HCT116 (cell line): Measurements from ENCODE around the gene EIF4E1B. TPM values are rescaled to one million over a fixed set of nuclear protein-coding genes. Genes with fewer than 3 reads are reported as not detected.

ENCODE experiments used
- ATAC-seq: fragments of 200-7000 bp; cut with Tn5 transposase; 2 replicates; pipeline ENCODE4 v1.9.1; 2020; ENCODE audit warnings: mild to moderate bottlenecking, moderate library complexity
- BruUV-seq: library from RNA; stranded (reverse); fragments of 400-500 nt; replicated peaks from 2 replicates; lab custom pipeline; 2021; lab: Mats Ljungman, UMichigan
- CTCF ChIA-PET: fragments of 300-600 bp; sonication (Branson Sonifier 250); formaldehyde crosslinking; loops from one replicate; lab custom pipeline; 2021; ENCODE audit warnings: antibody characterized with exemption; lab: Charles Lee
- POLR2A ChIA-PET: fragments of 300-600, 350-600 bp; sonication (Branson Sonifier 250); formaldehyde crosslinking; loops from one replicate; lab custom pipeline; 2021; ENCODE audit warnings: antibody characterized with exemption; lab: Charles Lee
- RAD21 ChIA-PET, 2 experiments: fragments of 300-600 bp; sonication (Branson Sonifier 250); formaldehyde crosslinking; loops; one replicate each; lab custom pipeline; 2023; ENCODE audit warnings: low total read pairs in 2 of 2; ENCODE audit not compliant: uncharacterized antibody in 2 of 2, unreplicated experiment in 2 of 2, low non-redundant PET in 1 of 2; lab: Charles Lee
- DNase-seq: peaks from one replicate; pipeline ENCODE4 v3.0.0-alpha.2; 2010; ENCODE audit warnings: low read depth, low spot score
- H2AFZ ChIP-seq: fragments of 200-600 bp; shearing (Covaris generic), sonication (generic); 2 replicates; pipeline ENCODE4 v1.6.1; 2017; ENCODE audit warnings: low read depth, mixed run types, mixed read lengths, antibody characterized with exemption, low read length; ENCODE audit not compliant: poor library complexity, severe bottlenecking
- H3K27ac ChIP-seq: 2 replicates; pipeline ENCODE4 v1.5.1; 2012; ENCODE audit warnings: low read depth, low read length
- H3K27me3 ChIP-seq: fragments of 200-600 bp; sonication (generic); 2 replicates; pipeline ENCODE4 v1.6.1; 2016; ENCODE audit warnings: mixed run types, low read length, mixed read lengths; ENCODE audit not compliant: insufficient read depth
- H3K36me3 ChIP-seq, 2 experiments: fragments of 200-500 bp in 1 of 2; fragments of 200-600 bp in 1 of 2; sonication (Bioruptor generic) in 1 of 2; sonication (generic) in 1 of 2; 2 replicates each; pipeline versions ENCODE4 v1.5.1 to v1.6.1; 2014 to 2016; ENCODE audit warnings: low read length in 2 of 2, inconsistent platforms in 1 of 2, mixed read lengths in 1 of 2, mixed run types in 1 of 2; ENCODE audit not compliant: insufficient read depth in 2 of 2, control insufficient read depth in 1 of 2
- H3K4me1 ChIP-seq, 2 experiments: fragments of 200-600 bp in 1 of 2; sonication (generic) in 1 of 2; 2 replicates each; pipeline versions ENCODE4 v1.5.1 to v1.6.1; 2012 to 2017; ENCODE audit warnings: low read length in 2 of 2, inconsistent platforms in 1 of 2, mild to moderate bottlenecking in 1 of 2, mixed read lengths in 1 of 2, mixed run types in 1 of 2, moderate library complexity in 1 of 2; ENCODE audit not compliant: insufficient read depth in 2 of 2, control insufficient read depth in 1 of 2
- H3K4me2 ChIP-seq: fragments of 200-600 bp; sonication (generic); 2 replicates; pipeline ENCODE4 v1.6.1; 2017; ENCODE audit warnings: mixed run types, low read length, mixed read lengths
- H3K4me3 ChIP-seq, 2 experiments: fragments of 200-600 bp in 1 of 2; sonication (generic) in 1 of 2; replicated peaks in 1 of 2; 2 replicates each; pipeline ENCODE4 v1.5.1; 2011 to 2016; ENCODE audit warnings: low read length in 2 of 2, control low read depth in 1 of 2, low read depth in 1 of 2, mild to moderate bottlenecking in 1 of 2, mixed read lengths in 1 of 2, mixed run types in 1 of 2
- H3K79me2 ChIP-seq: fragments of 200-600 bp; sonication (generic); 2 replicates; pipeline ENCODE4 v1.6.1; 2017; ENCODE audit warnings: mild to moderate bottlenecking, mixed run types, low read length, moderate library complexity, mixed read lengths; ENCODE audit not compliant: insufficient read depth
- H3K9ac ChIP-seq: fragments of 200-600 bp; sonication (generic); 2 replicates; pipeline ENCODE4 v1.6.1; 2016; ENCODE audit warnings: low read length, mixed read lengths
- H3K9me2 ChIP-seq: fragments of 200-600 bp; sonication (generic), shearing (Covaris generic); 2 replicates; pipeline ENCODE4 v1.6.1; 2017; ENCODE audit warnings: mixed run types, mild to moderate bottlenecking, moderate library complexity; ENCODE audit not compliant: insufficient read depth
- H3K9me3 ChIP-seq, 2 experiments: fragments of 200-500 bp in 1 of 2; fragments of 200-600 bp in 1 of 2; sonication (Bioruptor generic) in 1 of 2; sonication (generic) in 1 of 2; 2 replicates each; pipeline ENCODE4 v1.6.1; 2014 to 2017; ENCODE audit warnings: low read length in 2 of 2, mixed read lengths in 2 of 2, inconsistent platforms in 1 of 2, low read depth in 1 of 2, mild to moderate bottlenecking in 1 of 2, mixed run types in 1 of 2, moderate library complexity in 1 of 2; ENCODE audit not compliant: control insufficient read depth in 1 of 2, insufficient read depth in 1 of 2
- H4K20me1 ChIP-seq: fragments of 200-600 bp; sonication (generic), shearing (Covaris generic); 2 replicates; pipeline ENCODE4 v1.6.1; 2017; ENCODE audit warnings: mixed run types, mild to moderate bottlenecking, moderate library complexity; ENCODE audit not compliant: insufficient read depth
- EGR1 ChIP-seq: IDR thresholded peaks from 2 replicates; pipeline ENCODE4 v1.6.1; 2012; ENCODE audit warnings: low read depth
- ELF1 ChIP-seq: IDR thresholded peaks from 2 replicates; pipeline ENCODE4 v1.6.1; 2012; ENCODE audit warnings: low read depth, borderline replicate concordance
- EZH2 ChIP-seq: fragments of 200-600 bp; sonication (generic); IDR thresholded peaks from 2 replicates; pipeline ENCODE4 v1.6.1; 2017; ENCODE audit warnings: antibody characterized with exemption, mixed run types
- EZH2phosphoT487 ChIP-seq: fragments of 200-600 bp; IDR thresholded peaks from 2 replicates; pipeline ENCODE4 v1.6.1; 2018; ENCODE audit warnings: antibody characterized with exemption, borderline replicate concordance
- FOSL1 ChIP-seq: IDR thresholded peaks from 2 replicates; pipeline ENCODE4 v1.6.1; 2012; ENCODE audit warnings: low read depth
- JUND ChIP-seq: IDR thresholded peaks from 2 replicates; pipeline ENCODE4 v1.6.1; 2012
- POLR2A ChIP-seq: IDR thresholded peaks from 2 replicates; pipeline ENCODE4 v1.7.0; 2011; ENCODE audit warnings: borderline replicate concordance; ENCODE audit not compliant: insufficient read depth, insufficient read length; ENCODE audit errors: extremely low read depth
- POLR2AphosphoS5 ChIP-seq: IDR thresholded peaks from 2 replicates; pipeline ENCODE4 v1.6.1; 2011; ENCODE audit warnings: mild to moderate bottlenecking, low read depth, low read length, moderate library complexity
- RAD21 ChIP-seq: IDR thresholded peaks from 2 replicates; pipeline ENCODE4 v1.6.1; 2012; ENCODE audit warnings: low read depth, mild to moderate bottlenecking
- REST ChIP-seq: IDR thresholded peaks from 2 replicates; pipeline ENCODE4 v1.6.1; 2012; ENCODE audit warnings: low read depth
- SIN3A ChIP-seq: IDR thresholded peaks from 2 replicates; pipeline ENCODE4 v1.6.1; 2012; ENCODE audit warnings: low read depth
- SP1 ChIP-seq: IDR thresholded peaks from 2 replicates; pipeline ENCODE4 v1.6.1; 2012; ENCODE audit warnings: low read depth
- SRF ChIP-seq: IDR thresholded peaks from 2 replicates; pipeline ENCODE4 v1.6.1; 2012; ENCODE audit warnings: low read depth
- TCF7L2 ChIP-seq: IDR thresholded peaks from 2 replicates; pipeline ENCODE4 v1.7.0; 2011; ENCODE audit warnings: borderline replicate concordance, inconsistent platforms; ENCODE audit not compliant: insufficient read depth, insufficient read length; ENCODE audit errors: extremely low read depth
- YY1 ChIP-seq: IDR thresholded peaks from 2 replicates; pipeline ENCODE4 v1.6.1; 2011; ENCODE audit warnings: low read length, low read depth, moderate library complexity, mild to moderate bottlenecking; ENCODE audit not compliant: insufficient replicate concordance; ENCODE audit errors: extremely low read depth
- ZFX ChIP-seq: fragments of 450-650 bp; IDR thresholded peaks from 2 replicates; pipeline ENCODE4 v1.6.1; 2017
- ZNF274 ChIP-seq: fragments of 200-500 bp; sonication (Bioruptor generic); IDR thresholded peaks from 2 replicates; pipeline ENCODE4 v1.6.1; 2014; ENCODE audit warnings: mild to moderate bottlenecking, low read depth, low read length, inconsistent platforms
- intact Hi-C: fragments of 100-400 bp; cut with micrococcal nuclease; formaldehyde crosslinking; loops from 2 replicates; pipeline ENCODE4 v1.10.0; 2022
- total RNA-seq: library from RNA; stranded (reverse); gene quantifications from one replicate; pipeline ENCODE4 v1.2.1, GENCODE V29; 2021; ENCODE audit not compliant: unreplicated experiment
- TF ChIP-seq, protein P1 (sequence below): IDR thresholded peaks from 2 replicates; pipeline ENCODE4 v1.6.1; 2012
- TF ChIP-seq, protein P2 (sequence below), 3 experiments: fragments of 200-600 bp in 1 of 3; sonication (generic) in 1 of 3; IDR thresholded peaks in 2 of 3; conservative IDR thresholded peaks in 1 of 3; 2 replicates each; pipeline ENCODE4 v1.5.1; 2012 to 2017; ENCODE audit warnings: low read depth in 2 of 3, low read length in 2 of 3, antibody characterized with exemption in 1 of 3, borderline replicate concordance in 1 of 3, control low read depth in 1 of 3, mild to moderate bottlenecking in 1 of 3, mixed read lengths in 1 of 3, mixed run types in 1 of 3, moderate library complexity in 1 of 3; ENCODE audit not compliant: insufficient read depth in 1 of 3
- TF ChIP-seq, protein P3 (sequence below): IDR thresholded peaks from 2 replicates; pipeline ENCODE4 v1.6.1; 2011; ENCODE audit warnings: mild to moderate bottlenecking, low read length, moderate library complexity; ENCODE audit not compliant: insufficient replicate concordance; ENCODE audit errors: extremely low read depth

The EIF4E1B gene
- total RNA-seq, 1 experiment from 2014 or later: 0.07 TPM

DNA sequence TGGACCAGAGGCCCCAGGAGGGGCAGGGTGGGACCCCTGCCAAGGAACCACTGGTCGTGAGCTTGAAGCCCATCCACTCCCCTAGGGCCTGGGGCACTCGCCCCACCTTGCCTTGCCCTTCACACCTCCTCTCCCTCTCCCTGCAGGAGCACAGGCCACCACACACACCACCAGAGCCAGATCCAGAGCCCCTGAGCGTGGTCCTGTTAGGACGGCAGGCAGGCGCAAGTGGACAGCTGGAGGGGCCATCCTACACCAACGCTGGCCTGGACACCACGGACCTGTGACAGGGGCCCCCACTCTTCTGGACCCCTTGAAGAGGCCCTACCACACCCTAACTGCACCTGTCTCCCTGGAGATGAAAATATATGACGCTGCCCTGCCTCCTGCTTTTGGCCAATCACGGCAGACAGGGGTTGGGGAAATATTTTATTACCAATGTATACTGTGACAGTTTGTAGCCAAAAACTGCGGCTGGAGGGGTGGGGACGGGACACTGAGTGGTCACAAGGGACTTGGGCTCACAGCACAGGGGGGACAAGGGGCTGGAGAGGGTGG, 35.0 kb upstream of the EIF4E1B start:
- H3K79me2 ChIP-seq: peaks cover 2% of the 10 kb centered on the region; the same call in 1 of the 2 replicates
- TF ChIP-seq ELF1 (no peak), YY1 (no peak), ZNF274 (no peak), ZFX (no peak), EGR1 (no peak), POLR2AphosphoS5 (no peak), JUND (no peak), SP1 (no peak), EZH2 (no peak), FOSL1 (no peak), REST (no peak), SRF (no peak), RAD21 (no peak), TCF7L2 (no peak), SIN3A (no peak), EZH2phosphoT487 (no peak), POLR2A (no peak)
- TF ChIP-seq, protein P1, sequence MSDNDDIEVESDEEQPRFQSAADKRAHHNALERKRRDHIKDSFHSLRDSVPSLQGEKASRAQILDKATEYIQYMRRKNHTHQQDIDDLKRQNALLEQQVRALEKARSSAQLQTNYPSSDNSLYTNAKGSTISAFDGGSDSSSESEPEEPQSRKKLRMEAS: no peak
- TF ChIP-seq, protein P2, sequence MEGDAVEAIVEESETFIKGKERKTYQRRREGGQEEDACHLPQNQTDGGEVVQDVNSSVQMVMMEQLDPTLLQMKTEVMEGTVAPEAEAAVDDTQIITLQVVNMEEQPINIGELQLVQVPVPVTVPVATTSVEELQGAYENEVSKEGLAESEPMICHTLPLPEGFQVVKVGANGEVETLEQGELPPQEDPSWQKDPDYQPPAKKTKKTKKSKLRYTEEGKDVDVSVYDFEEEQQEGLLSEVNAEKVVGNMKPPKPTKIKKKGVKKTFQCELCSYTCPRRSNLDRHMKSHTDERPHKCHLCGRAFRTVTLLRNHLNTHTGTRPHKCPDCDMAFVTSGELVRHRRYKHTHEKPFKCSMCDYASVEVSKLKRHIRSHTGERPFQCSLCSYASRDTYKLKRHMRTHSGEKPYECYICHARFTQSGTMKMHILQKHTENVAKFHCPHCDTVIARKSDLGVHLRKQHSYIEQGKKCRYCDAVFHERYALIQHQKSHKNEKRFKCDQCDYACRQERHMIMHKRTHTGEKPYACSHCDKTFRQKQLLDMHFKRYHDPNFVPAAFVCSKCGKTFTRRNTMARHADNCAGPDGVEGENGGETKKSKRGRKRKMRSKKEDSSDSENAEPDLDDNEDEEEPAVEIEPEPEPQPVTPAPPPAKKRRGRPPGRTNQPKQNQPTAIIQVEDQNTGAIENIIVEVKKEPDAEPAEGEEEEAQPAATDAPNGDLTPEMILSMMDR (IDR thresholded peaks at IDR 0.05 in 2 of 3, conservative IDR thresholded peaks at IDR 0.05 in 1 of 3; ENCODE audit: borderline replicate concordance in 1 of 3, insufficient read depth in 1 of 3, low read depth in 2 of 3, low read length in 2 of 3): no peak
- TF ChIP-seq, protein P3, sequence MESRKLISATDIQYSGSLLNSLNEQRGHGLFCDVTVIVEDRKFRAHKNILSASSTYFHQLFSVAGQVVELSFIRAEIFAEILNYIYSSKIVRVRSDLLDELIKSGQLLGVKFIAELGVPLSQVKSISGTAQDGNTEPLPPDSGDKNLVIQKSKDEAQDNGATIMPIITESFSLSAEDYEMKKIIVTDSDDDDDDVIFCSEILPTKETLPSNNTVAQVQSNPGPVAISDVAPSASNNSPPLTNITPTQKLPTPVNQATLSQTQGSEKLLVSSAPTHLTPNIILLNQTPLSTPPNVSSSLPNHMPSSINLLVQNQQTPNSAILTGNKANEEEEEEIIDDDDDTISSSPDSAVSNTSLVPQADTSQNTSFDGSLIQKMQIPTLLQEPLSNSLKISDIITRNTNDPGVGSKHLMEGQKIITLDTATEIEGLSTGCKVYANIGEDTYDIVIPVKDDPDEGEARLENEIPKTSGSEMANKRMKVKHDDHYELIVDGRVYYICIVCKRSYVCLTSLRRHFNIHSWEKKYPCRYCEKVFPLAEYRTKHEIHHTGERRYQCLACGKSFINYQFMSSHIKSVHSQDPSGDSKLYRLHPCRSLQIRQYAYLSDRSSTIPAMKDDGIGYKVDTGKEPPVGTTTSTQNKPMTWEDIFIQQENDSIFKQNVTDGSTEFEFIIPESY: no peak
- TF ChIP-seq, all 23 proteins: peak for 0
- H3K4me2 ChIP-seq: no peak overlapping the region
- no TSS peak for BruUV-seq
- no peak overlapping the region for H3K27ac ChIP-seq
- ATAC-seq (no peak), DNase-seq (no peak)
- no peak overlapping the region for H3K4me3 ChIP-seq
- H2AFZ ChIP-seq: no peak overlapping the region
- H3K27me3 ChIP-seq: no peaks in the 10 kb centered on the region
- H3K9ac ChIP-seq: no peak overlapping the region
- no peaks in the 10 kb centered on the region for H3K4me1 ChIP-seq
- ChIA-PET RAD21 (no interaction called here), CTCF (no interaction called here), POLR2A (no interaction called here)
- H3K36me3 ChIP-seq: peaks cover 5 to 11% of the 10 kb centered on the region in 2 experiments; a peak in 3 of 4 replicates
- H3K9me3 ChIP-seq: peaks cover 0 to 8% of the 10 kb centered on the region in 2 experiments; a peak in 1 of 4 replicates
- intact Hi-C loops: no loop called here
- no peaks in the 10 kb centered on the region for H3K9me2 ChIP-seq
- no peaks in the 10 kb centered on the region for H4K20me1 ChIP-seq
